Ascending aorta (tissue), 2 donors: Measurements from ENCODE around the gene NRXN3. TPM values are rescaled to one million over a fixed set of nuclear protein-coding genes. Genes with fewer than 3 reads are reported as not detected.

Experiments
- DNase-seq, 2 donors: peaks; one replicate each; pipeline ENCODE4 v3.0.0-alpha.2; 2019; ENCODE audit warnings: low spot score in 2 of 2
- H3K27ac ChIP-seq, 2 donors: fragments of 200-600 bp; sonication (generic); one replicate each; pipeline ENCODE4 v1.5.1; 2016 to 2017; ENCODE audit warnings: mild to moderate bottlenecking in 1 of 2
- H3K27me3 ChIP-seq: fragments of 200-600 bp; sonication (generic); one replicate; pipeline ENCODE4 v1.5.1; 2017
- H3K36me3 ChIP-seq, 2 donors: fragments of 200-600 bp; sonication (generic); one replicate each; pipeline ENCODE4 v1.5.1; 2016
- H3K4me1 ChIP-seq, 2 donors: fragments of 200-600 bp; sonication (generic); one replicate each; pipeline ENCODE4 v1.5.1; 2016 to 2017; ENCODE audit warnings: mild to moderate bottlenecking in 1 of 2
- H3K4me3 ChIP-seq, 2 donors: fragments of 200-600 bp; sonication (generic); one replicate each; pipeline ENCODE4 v1.5.1; 2016 to 2017; ENCODE audit warnings: mild to moderate bottlenecking in 1 of 2
- H3K9me3 ChIP-seq, 2 donors: fragments of 200-600 bp; sonication (generic); one replicate each; pipeline ENCODE4 v1.5.1; 2016
- intact Hi-C: fragments of 100-400 bp; cut with DNase I; formaldehyde crosslinking; loops from one replicate; pipeline ENCODE4 v1.15.1; 2023
- total RNA-seq: library from RNA; depleted of rRNA; stranded (reverse); fragments of >200 nt; gene quantifications from one replicate; pipeline ENCODE4 v1.1.0, GENCODE V29; 2016
- TF ChIP-seq, protein P1 (sequence below), 3 experiments: fragments of 200-600 bp in 2 of 3; fragments of 450-650 bp in 1 of 3; sonication (generic) in 2 of 3; IDR thresholded peaks; one replicate each; pipeline ENCODE4 v1.5.1; 2016 to 2019; ENCODE audit warnings: antibody characterized with exemption in 3 of 3, mild to moderate bottlenecking in 1 of 3, moderate library complexity in 1 of 3

The NRXN3 gene
- total RNA-seq, 1 donor from 2014 or later, result 21.0 TPM

DNA sequence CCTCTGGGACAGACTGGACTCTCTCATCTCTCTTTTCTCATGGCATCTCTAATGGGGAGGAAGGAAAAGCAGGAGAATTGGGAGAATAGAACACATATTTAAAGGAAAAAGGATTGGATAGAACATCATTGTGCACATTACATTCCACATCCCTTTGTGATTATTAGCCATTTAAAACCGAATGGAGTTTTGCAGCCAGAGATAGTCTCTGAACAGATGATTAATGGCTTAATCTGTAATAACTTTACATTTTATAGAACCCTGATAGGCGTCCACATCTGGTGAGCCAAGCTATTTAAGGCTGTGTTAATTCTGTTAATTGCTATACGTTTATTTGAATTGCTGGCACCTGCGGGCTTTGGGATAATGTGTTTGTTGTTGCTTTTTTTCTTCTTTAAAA lies 487.3 kb downstream of the NRXN3 start:
- Histone ChIP-seq H3K9me3 (no peaks in the 10 kb centered on the region), H3K4me1 (no peaks in the 10 kb centered on the region), H3K27ac (no peak overlapping the region), H3K27me3 (no peaks in the 10 kb centered on the region), H3K4me3 (no peak overlapping the region), H3K36me3 (no peaks in the 10 kb centered on the region)
- DNase-seq, result no peak
- TF ChIP-seq, protein P1, sequence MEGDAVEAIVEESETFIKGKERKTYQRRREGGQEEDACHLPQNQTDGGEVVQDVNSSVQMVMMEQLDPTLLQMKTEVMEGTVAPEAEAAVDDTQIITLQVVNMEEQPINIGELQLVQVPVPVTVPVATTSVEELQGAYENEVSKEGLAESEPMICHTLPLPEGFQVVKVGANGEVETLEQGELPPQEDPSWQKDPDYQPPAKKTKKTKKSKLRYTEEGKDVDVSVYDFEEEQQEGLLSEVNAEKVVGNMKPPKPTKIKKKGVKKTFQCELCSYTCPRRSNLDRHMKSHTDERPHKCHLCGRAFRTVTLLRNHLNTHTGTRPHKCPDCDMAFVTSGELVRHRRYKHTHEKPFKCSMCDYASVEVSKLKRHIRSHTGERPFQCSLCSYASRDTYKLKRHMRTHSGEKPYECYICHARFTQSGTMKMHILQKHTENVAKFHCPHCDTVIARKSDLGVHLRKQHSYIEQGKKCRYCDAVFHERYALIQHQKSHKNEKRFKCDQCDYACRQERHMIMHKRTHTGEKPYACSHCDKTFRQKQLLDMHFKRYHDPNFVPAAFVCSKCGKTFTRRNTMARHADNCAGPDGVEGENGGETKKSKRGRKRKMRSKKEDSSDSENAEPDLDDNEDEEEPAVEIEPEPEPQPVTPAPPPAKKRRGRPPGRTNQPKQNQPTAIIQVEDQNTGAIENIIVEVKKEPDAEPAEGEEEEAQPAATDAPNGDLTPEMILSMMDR (IDR thresholded peaks at IDR 0.05), result no peak
- intact Hi-C loops, result no loop called here

DNA sequence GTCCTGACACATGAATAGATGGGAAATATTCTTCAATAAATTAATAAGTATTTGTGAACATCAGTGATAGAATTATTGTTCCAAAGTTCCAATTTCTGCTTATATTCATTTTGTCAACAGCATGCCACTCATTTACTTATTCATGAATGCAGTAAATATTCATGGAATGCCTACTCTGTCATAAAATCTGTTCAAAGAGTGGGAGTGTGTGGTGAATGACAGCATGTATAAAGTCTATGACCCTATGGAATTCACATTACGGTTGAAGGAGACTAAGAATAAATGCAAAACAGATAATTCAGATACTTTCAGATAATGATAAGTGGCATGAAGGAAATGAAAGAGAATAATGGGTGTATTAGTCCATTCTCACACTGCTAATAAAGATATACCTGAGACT lies 494.7 kb downstream of the NRXN3 start:
- Histone ChIP-seq H3K36me3 (no peaks in the 10 kb centered on the region), H3K4me1 (no peaks in the 10 kb centered on the region), H3K27ac (no peak overlapping the region), H3K4me3 (no peak overlapping the region), H3K27me3 (no peaks in the 10 kb centered on the region), H3K9me3 (no peaks in the 10 kb centered on the region)
- TF ChIP-seq, protein P1 (IDR thresholded peaks at IDR 0.05), result no peak
- intact Hi-C loops, result no loop called here
- no peak for DNase-seq

DNA sequence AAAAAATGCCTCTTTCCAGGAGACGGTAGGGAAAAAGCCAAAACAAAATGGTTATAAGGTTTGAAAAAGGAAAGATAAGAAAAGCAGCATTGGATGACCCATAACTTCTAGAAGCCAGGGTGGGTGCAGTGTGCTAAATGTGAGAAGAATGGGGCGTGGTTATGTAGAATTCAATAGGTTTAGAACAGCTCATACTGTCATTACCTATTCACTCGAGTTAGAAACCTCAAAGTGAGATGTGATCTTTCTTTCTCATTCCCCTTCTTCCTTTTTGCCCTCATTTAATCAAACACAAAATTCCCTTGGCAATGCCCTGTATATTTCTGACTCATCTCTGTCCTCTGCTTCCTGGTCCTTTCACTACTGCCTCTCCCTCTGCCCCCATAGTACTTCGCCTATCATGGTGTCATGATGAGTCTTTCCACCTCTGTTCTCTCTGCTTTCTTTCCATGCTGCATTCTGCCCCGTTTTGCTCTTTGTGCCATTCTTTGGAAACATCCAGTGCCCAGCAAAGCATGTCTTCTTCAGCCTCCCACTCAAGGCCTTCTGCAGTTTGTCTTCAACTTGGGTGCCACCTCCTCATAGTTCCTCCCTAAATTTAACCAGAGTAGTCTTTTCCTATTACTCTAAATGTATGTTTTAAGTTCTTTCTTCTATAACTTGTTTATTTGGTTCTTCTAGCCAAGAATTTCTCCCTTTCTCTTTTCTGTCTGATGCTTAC lies 496.3 kb downstream of the NRXN3 start:
- no peak overlapping the region for H3K27ac ChIP-seq
- intact Hi-C loops, result no loop called here
- TF ChIP-seq, protein P1 (IDR thresholded peaks at IDR 0.05), result no peak
- H3K36me3 ChIP-seq, result no peaks in the 10 kb centered on the region
- H3K4me1 ChIP-seq, result no peaks in the 10 kb centered on the region
- DNase-seq, result no peak
- no peaks in the 10 kb centered on the region for H3K9me3 ChIP-seq
- H3K27me3 ChIP-seq, result no peaks in the 10 kb centered on the region
- H3K4me3 ChIP-seq, result no peak overlapping the region

DNA sequence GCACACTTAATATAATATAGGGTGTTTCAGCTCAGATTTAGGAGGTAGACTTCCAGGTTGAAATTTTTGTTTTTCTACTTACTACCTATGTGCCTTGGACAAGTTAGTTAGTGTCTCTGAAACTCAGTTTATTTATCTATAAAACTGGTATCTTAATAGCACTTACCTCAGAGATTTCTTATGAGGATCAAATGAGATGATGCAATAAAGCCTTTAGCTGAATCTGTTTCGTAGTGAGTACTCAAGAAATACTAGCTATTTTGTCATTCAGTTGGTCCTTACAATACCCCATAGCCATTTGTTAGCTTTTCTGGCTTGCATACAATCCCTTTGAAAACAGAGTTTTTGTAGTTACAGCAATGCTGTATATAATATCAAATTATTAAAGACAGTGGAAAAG lies 497.0 kb downstream of the NRXN3 start:
- Histone ChIP-seq H3K4me1 (no peaks in the 10 kb centered on the region), H3K27ac (no peak overlapping the region), H3K9me3 (no peaks in the 10 kb centered on the region), H3K36me3 (no peaks in the 10 kb centered on the region), H3K27me3 (no peaks in the 10 kb centered on the region), H3K4me3 (no peak overlapping the region)
- TF ChIP-seq, protein P1 (IDR thresholded peaks at IDR 0.05), result no peak
- intact Hi-C loops, result no loop called here
- DNase-seq, result no peak

DNA sequence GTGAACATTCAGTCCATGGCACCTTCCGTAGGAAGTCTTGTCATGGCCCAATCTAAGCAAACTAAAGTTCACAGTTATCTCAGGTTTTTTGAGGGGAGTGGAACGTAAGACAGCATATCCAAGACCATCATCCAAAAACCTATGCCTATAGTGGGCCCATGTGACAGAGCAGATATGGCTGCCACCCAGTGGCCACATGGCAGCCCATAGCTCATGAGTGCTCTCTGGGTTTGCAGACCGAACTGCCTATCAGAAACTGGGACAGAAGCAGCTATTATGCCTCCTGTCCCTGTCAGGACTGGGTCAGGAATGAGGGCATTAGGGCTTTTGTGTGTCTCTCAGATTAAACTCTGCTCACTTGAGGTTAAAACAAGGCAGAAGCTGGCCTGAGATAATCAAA lies 503.7 kb downstream of the NRXN3 start:
- DNase-seq, result no peak
- H3K36me3 ChIP-seq, result no peaks in the 10 kb centered on the region
- H3K4me1 ChIP-seq, result no peaks in the 10 kb centered on the region
- intact Hi-C loops, result no loop called here
- no peaks in the 10 kb centered on the region for H3K9me3 ChIP-seq
- H3K4me3 ChIP-seq, result no peak overlapping the region
- TF ChIP-seq, protein P1 (IDR thresholded peaks at IDR 0.05), result no peak
- H3K27ac ChIP-seq, result no peak overlapping the region
- no peaks in the 10 kb centered on the region for H3K27me3 ChIP-seq

DNA sequence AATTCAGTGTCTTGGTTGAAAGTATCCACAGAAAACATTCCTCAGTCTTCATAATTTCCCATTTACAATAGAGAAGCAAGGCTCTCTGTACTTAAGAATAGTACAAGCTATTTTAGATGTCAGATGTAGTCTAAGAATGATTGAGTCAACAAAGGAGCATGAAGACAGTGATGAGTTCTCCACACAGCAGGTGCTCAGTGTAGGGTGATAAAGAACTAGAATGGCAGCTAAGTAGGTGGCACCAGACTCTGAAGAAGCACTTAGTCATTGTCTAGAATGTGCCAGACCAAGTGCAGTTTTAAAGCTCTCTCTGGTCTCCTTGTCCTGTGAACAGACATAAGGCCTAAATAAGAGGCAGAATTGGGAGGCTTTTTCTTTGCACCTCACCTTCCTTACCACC lies 504.6 kb downstream of the NRXN3 start:
- Histone ChIP-seq H3K9me3 (no peaks in the 10 kb centered on the region), H3K36me3 (no peaks in the 10 kb centered on the region)

More for the DNA sequence above, 504.6 kb downstream of the NRXN3 start:
- intact Hi-C loops, result no loop called here
- Histone ChIP-seq H3K27ac (no peak overlapping the region), H3K4me1 (no peaks in the 10 kb centered on the region), H3K4me3 (no peak overlapping the region), H3K27me3 (no peaks in the 10 kb centered on the region)
- DNase-seq, result no peak
- TF ChIP-seq, protein P1 (IDR thresholded peaks at IDR 0.05), result no peak
